Measurements from ENCODE around the gene PLA2G2C.
"Not testable (repeated sequence)": the region's sequence is repeated elsewhere in the genome, so short reads cannot be mapped to it uniquely, and the experiment has no call there.

The PLA2G2C gene, protein sequence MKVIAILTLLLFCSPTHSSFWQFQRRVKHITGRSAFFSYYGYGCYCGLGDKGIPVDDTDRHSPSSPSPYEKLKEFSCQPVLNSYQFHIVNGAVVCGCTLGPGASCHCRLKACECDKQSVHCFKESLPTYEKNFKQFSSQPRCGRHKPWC

DNA sequence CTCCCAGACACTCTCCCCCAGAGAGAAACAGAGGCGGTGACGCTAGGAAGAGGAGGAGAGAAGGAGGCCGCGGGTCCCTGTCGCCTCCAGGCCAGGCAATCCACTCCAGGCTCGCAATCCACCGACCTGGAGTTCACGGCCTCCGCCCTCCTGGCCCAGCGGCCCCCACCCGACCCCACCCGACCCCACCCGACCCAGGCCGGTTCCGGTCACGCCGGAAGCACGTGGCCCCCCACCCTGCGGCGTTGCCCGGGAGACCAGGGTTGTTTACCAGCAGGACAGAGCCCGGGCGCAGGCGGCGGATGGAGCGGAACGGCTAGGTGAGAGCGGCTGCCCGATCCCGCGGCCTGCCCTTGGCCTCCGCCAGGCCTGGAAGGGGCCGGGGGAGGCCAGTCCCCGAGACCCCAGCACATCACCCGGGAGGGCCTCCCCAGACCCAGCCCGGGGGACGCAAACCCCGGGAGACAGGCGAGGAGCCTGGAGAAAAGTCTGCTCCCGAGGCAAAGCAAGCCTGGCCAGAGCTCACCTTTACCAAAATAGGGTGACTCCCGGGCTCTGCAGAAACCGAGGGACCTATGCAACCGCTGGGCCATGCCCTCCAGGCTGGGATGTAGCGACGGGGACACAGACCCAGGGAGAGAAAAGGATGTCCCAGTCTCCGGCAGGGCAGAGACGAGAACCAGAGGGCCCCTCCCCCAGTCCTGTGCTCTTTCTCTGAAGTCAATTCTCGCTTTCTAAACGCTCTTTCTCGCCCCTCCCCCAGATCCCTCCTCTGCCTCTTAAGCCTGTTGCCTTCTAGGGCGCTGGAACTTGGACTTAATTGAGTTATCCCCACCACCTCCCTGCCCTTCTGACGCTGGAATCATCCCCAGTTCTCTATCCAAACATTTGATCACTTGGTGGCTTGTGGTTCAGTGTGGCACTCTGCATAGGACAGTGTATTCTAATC, at the start of gene PLA2G2C, which contains the start of gene UBXN10:
Gene PLA2G2C (minus strand): TSS at position 685 of the 949 bp plus-strand sequence. CDS start 9,155 bp downstream, outside the sequence.
Gene UBXN10 (plus strand): TSS at position 263 of the 949 bp plus-strand sequence. CDS start 4,466 bp downstream, outside the sequence.
- DNase-seq = peak in 2 of 3 experiments; percentile 69 to 78

DNA sequence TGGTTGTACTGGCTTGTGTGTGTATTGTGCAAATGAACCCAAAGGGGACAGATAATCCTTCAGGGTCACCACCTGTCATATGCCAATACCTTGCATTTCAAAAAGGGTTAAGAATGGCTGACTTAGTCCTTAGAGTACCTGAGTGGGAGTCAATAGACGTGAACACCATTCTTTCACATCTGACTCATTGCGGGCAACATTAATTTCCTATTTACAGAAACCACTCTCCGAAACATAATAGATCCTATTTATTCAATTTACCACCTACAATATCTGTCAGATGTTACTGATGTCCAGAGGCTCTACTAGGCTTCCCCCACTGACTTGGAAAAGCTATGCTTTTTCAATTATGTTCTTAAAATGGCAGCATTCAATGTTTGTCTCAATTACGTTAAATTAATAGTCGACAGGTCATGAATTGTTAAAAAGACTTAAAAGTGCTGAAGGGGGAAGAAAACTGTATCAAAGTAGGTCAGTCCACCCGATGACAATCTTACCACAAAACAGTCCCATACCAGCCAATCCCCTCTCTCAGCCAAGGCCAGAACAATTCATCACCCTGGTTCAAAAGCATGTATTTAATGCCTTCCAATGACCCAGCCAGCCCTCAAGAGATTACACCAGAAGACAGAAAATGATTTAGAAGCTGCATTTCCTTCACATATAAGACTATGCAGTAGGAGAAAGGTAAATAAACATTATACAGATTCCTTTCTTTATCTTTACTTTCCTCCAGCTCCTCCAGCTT, 48.6 kb upstream of the PLA2G2C start:
- DNase-seq = no peak

DNA sequence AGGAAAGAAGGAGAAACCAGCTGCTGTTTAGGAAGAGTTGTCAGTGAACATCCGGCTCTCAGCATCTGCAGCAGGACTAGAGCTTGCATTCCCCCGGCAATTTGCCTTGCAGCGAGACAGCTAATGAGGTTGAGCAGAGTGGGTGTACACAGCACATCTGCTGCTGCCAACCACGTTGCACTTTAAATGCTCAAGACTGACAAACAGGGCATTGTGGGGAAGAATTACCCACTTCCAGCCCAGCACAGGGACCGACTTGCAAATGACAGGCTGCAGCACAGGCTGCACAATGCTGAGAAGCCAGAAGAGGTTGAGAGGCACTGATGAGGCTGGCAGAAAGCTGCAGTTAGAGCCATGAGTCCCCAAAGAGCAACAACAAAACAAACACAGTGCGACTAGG, 47.5 kb upstream of the PLA2G2C start:
- peak; percentile 62 to 86 (median 67) for DNase-seq

DNA sequence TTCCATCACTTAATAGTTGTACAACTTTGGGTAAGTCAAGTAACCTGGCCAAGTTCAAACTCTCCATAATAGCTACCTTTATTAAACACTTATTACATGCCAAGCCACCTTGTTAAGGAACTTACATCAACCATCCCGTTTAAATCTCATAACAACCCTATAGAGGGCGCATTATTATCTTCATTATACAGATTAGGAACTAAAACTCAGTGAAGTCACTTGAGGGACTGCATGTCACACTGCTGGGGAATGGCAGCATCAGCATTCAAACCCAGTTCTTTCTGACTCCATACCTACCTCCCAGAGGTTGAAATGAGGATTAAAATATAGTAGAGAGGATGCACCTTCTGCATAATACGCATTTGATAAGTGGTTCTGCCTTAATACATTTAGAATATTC, 47.1 kb upstream of the PLA2G2C start:
- peak in 2 of 3 experiments; percentile 21 to 65 for DNase-seq

GRCh38 chr1:20232564-20232963, 46.2 kb upstream of the PLA2G2C start:
- DNase-seq = peak in 1 of 3 experiments; percentile 57

GRCh38 chr1:20229171-20229570, 42.9 kb upstream of the PLA2G2C start:
- DNase-seq = no peak

- no peak for DNase-seq
Measured at GRCh38 chr1:20228314-20228825, 42.1 kb upstream of the PLA2G2C start.

DNA sequence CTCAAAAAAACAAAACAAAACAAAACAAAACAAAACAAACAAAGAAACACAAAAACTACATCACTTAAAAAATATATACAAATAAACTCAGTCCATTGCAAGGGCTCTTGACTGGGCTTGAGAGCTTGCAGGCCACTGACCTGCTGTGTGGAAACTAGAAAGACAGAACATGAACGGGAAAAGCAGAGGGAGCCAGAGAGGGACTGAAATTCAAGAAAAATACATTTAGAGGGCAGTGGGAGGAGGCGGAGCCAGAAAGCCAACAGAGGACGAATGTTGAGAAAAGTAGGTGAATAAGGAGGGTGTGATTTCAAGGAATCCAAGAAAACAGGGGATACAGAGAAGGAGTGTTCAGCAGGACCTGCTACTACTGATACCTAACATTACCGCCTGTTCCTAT, 41.4 kb upstream of the PLA2G2C start:
- no peak for DNase-seq

DNA sequence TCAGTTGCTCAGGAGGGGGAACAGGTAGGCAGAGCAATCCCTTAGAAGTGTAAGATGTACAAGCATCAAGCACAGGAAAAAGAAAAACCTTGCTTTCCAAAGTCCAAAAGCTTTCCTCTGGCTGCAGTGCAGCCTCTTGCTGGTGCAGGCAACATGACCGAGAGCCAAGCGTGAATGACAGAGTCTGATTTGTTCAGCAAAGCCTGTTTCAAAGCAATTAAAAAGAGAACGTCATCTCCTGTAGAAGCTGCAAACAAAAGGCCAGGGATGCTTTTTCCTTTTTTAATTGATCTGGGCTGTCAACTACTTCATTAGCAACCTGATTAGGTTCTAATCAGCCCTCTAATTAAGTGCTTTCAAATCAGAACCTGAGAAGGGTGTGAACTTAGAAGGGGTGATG, 38.2 kb upstream of the PLA2G2C start:
- DNase-seq = peak in 1 of 3 experiments; percentile 39

DNA sequence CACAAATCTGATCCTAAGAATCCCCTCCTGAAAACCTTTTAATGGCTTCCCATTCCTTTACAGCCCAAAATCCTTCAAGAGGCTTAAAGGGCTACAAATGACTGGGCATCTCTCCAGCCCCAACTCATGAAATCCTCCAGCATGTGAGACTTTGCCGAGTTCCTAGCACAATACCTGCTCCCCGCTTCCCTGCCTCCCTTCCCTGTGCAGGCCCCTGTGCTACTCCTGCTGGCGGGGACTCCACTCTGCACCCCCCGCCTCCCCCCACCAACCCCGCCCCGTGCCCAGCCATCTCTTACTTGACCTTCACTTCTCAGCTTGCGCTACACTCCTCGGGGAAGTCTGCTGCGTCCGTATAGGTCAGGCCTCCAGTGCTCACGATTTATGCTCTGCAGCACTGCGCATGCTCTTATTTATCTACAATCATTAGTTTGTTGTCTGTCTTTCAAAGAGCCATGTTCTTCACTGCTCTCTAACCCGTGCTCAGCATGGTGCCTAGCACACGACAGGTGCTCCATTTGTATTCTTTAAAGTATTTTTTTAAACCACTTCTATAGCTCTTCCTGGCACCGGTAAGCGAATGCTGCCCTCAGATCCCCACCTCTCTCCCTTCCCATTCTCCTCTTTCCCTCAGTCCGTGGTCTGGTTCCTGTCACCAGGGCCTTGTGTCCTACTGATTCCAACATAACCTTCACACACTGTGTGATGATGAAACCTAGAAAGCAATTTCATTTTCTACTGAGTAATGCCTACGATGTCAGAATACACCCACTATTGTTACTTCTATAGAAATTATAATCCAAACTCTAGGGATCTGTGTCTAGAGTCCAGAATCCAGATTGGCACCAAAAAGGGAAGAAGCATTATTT, 37.5 kb upstream of the PLA2G2C start:
- peak; percentile 51 to 86 (median 53) for DNase-seq

GRCh38 chr1:20223106-20223505, 36.8 kb upstream of the PLA2G2C start:
- no peak for DNase-seq

GRCh38 chr1:20220036-20220435, 33.7 kb upstream of the PLA2G2C start:
- peak; percentile 9 to 56 (median 14) for DNase-seq

GRCh38 chr1:20219053-20219452, 32.7 kb upstream of the PLA2G2C start:
- DNase-seq = not testable (repeated sequence)

DNA sequence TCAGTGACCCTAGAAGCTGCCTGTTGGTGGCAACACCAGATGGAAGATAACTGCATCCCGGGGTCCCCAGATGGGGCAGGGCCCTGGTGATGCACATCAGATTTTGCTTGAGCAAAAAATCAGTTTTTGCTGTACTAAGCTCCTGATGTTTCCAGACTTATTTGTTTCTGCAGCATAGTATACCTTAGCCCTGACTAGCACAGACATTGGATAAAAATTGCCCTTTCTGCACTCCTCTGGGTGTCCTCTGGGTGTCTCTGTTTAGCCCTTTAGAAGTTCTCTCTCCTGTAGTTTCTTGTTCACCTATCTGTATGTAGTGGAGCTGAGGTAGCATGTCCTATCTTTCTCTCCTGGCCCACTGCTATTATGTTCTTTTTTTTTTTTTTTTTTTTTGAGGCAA, 30.3 kb upstream of the PLA2G2C start:
- peak in 2 of 3 experiments; percentile 30 to 34 for DNase-seq

GRCh38 chr1:20215716-20216115, 29.4 kb upstream of the PLA2G2C start:
- peak in 1 of 3 experiments; percentile 4 for DNase-seq

DNA sequence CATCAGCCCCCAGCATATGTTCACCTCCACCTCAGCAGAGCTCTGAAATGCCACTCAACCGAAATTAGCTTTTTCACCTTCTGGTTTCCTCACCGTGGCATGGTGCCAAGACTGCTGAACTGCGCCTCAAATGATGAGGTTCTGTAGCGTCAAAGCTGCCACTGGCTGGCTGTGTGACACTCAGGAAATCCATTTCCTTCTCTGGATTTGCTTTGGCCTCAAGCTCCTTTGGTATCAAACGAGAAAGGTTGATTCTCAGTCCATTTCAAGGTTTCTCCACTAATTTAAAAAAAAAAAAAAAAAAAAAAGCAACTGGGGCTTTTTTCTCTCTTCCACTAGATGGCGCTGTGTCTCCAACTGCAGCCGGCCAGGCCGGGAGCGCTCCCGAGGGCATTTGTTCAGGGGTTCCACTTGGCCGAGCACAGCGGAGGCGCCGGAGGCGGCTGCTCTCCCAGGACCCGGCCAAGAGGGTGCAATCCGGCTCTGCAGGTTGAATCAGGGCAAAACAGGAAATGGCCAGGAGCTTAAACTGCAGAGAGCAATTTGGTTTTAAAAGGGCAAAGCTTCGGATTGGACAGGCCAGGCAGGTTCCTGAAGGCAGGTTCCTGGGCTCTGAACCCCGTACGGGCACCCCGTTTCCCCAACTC, 26.5 kb upstream of the PLA2G2C start:
- DNase-seq = peak; percentile 77 to 91 (median 80)

DNA sequence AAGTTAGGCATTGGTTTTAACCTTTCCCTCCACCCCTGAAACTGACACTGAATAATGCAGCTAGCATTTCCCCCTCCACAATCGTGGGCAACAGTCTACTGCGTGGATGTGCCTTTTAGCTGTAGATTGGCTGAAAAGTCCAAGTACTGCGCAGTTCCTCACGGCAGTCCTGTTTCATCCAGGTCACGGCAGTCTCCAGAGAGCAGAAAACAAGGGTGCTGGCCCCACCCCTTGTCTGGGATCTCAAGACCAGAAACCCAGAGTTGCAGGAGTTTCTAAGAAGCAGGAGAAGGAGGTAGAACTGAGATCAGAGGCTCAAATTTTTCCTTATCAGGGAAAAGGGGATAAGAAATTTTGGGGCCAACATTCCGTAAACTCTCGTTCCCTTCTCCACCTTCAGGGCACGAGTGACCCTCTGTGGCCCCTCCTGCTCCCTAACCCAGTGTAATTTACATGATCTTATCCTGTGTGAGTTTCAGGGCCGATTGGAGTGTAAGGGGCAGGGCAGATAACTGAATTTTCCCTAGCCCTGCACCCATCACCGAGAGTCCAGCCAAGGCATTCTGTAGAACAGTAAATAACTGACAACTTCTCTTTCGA, 25.9 kb upstream of the PLA2G2C start:
- no peak for DNase-seq

DNA sequence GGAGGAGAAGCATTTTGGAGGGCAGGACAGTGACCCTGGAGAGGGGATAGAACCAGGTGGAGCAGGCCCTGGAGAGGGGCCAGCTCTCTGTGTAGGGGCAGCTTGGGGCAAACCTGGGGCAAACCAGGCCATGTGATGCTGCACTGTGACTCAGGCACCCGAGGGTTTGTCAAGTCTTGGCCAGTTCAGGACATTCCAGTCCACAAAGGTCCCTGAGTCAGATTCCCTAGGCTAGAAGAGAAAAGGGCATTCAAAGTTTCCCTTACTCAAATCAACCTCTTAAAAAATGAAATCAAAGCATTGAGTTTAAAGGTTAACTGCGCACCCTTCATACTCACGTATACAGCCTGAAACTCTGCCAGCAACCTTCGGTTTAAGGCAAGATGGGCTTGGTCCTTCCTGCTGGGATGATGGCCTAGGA, 25.2 kb upstream of the PLA2G2C start:
- DNase-seq = no peak

- DNase-seq = no peak
Measured at GRCh38 chr1:20210736-20211460, 24.6 kb upstream of the PLA2G2C start.

- DNase-seq = no peak
Measured at GRCh38 chr1:20209471-20209870, 23.2 kb upstream of the PLA2G2C start.

Data from NCI-H1417 (cell line).